ENCODE data around the gene BANF2.
A peak's percentile ranks its signal among the peaks of the same experiment; 100 is the strongest.
"Not testable (repeated sequence)": the region's sequence is repeated elsewhere in the genome, so short reads cannot be mapped to it uniquely, and the experiment has no call there.

BANF2 gene

DNA sequence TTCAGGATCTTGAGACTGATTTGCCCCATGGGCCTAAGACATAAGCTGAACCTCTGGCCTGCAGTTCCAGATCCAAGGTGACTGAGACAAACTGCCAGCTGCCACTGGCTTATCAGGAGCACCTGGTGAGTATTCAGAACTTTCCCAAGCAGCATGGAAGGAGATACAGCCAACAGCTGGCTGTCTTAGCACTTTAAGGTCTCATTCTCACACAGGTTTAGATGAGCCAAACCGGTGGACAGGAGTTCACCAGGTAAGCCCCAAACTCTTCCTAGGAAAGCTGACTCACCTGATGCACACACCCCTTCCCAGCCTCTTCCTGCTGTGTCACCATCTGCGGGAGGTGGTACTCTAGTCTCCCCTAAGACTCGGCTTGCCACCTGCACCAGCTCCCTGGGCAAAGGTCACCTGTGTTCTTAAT is at the start of gene BANF2:
Gene BANF2 (plus strand): TSS at position 36 of the 421 bp plus-strand sequence. CDS start 25,060 bp downstream, outside the sequence.
- no peak for DNase-seq

DNA sequence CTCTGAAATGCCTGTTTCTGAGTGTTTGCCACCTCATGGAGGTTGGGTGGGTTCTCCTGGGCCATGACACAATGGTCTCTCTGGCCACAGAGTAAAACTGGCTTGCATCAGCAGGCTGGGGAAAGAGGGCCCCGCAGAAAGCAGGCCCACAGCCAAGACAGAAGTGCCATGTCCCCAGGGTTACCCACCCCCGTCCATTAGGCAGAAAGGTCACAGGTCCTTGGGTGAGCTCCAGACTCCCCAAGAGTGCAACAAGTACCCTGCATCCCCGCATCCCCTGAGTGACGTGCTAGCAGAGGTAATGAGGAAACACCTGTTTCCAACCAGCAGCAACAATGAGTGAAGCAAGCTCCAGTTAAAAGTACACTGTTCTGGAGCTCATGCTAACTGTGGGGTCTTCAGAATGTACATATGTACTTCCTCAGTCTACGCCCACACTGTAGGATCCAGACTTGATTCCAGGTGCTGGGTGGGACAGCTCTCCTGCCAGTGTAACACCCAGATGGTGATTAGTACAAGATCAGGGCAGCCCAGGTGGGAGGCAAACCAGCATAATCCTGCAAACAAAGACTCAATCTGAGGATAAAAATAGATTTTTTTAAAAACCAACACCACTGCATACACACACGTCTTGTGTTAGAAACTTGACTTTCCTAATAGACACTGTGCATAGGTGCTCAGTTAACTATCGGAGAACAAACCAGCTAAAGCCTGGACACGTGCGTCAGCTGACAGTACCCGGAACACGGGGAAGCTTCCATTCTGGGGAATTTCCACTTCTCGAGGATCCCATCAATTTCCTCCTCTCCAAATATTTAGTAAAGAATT is 49.3 kb upstream of the BANF2 start:
- no peak for DNase-seq

DNA sequence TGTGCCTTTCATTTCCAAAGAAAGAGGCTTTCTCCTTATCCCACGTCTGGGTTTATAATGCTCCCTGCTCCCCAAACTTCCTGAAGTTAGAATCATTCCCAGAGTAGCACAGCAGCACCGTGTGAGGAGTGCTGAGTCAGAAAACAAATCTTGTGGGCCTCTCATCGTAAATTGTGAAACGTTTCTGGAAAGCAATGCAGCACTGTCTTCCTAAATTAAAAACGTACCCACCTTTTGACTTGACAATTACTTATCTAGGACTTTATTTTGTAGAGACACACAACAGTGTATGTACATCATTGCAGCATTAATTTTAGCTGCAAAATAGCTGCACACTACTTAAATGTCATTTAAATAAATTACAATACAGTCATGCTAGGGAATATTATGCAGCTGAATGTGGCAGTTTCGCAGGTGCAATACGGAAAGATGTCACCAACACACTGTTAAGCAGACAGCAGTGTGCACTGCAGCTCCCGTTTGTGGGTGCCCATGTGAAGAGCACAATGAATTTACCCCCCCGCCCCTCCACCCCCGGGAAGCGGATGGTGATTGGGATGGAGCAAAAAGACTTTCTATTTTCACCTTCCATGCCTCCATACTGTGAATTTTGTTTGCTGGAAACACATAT is 48.5 kb upstream of the BANF2 start:
- no peak for DNase-seq

DNA sequence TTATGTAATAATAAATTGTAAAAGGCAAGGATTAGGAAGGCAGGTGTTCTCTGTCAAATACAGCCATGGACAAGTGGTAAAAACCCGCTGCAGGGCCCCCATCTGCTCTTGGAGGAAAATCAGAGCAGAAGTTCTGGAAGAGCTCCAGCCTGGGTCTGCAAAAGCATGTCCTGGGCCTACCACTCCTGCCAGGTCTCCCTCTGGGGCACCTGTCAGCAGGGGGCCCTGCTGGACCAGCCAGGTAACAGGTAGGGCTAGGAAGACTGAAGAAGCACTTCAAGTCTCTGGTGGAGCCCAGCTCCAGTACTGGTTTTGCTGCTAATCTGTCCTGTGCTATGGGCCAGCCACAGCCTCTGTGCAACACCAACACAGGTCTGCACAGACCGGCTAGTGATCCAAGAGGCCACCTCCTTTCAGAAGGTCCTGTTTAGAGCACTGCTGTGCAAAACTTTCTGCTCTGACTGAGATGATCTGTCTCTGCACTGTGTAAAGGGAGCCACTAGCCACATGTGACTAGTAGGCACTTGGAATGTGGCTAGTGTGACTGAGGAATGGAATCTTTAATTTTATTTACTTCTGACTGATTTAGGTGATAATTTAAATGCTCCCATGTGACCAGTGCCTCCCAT is 47.9 kb upstream of the BANF2 start:
- no peak for DNase-seq

DNA sequence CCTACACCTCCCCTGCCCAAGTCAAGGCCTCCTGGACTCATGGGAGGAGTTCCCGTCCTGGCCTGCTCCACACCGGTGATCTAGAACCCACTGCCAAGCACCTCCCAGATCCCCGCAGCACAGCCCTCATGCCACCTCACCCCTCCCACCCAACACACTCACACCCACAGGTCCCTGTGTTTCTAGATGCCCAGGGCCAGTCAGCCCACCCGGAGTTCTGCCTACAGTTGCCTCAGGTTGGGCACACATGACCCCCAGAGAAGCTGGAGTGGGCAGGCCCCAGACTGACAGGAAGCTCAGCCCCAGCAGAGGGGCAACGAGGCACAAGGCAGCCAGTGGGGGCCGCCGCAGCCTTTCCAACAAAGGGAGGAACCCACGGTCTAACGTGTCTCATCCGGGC is 47.4 kb upstream of the BANF2 start:
- no peak for DNase-seq

DNA sequence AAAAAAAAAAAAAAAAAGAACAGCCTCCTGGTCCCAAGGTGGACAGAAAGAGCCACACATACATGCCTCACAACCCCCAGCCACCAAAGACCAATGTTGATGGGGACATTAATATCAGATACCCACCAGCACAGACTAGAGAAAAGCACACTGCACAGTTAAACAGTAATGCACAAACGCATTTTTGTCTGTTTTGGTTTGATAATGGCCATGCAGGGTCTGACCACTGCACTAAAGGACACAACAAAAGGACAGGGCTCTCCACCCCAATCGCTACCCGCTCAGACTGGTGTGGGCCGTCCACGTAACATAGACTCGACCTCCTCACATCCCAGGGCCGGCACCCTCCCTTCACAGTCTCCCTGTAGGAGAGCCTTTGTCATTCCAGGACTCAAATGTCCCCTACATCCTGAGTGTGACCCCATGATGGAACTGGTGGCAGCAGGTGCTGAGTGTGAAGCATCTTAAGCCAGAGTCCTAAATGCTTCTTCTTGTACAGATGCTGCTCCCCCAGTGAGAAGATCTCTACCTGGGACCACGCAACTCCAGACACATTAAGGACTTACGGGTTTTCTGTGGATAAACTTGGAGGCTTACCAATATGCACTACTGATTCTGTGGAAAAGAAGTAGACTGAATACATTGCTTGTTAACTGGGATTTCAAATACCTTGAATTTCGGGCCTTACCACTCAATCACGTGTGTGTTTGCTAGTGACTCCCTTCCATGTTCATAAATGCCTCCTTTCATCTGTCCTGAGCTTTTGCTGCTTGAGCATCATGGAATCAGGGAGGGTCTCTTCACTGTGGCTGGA is 45.7 kb upstream of the BANF2 start:
- no peak for DNase-seq

DNA sequence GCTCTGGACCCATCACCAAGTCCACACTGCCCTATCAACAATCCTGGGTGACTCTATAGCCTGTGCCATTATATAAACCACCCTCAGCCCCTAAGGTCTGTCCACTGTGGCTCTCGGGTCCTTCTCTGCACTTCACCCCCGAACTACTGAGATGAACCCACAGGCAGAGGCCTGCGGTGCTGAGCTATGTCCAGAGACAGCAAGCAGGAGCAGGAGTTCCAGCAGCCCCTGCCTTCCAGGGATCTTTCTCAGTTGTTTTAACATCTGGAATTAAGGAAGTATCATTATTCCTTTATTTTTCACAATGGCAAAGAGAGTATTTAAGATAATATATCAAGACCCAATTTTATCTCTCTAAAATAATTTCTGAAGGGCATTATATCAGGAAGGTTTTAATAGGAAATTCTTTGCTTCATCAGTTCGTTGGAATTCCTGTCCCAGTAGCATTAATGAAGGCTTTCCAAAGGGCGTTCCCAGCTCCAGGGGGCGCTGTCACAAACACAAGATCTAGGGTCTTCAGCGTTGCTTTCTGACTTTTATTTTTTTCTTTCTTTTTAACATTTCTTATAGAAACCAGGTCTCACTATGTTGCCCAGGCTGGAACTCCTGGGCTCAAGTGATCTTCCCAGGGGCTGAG is 45.0 kb upstream of the BANF2 start:
- DNase-seq, result peak; percentile 40

DNA sequence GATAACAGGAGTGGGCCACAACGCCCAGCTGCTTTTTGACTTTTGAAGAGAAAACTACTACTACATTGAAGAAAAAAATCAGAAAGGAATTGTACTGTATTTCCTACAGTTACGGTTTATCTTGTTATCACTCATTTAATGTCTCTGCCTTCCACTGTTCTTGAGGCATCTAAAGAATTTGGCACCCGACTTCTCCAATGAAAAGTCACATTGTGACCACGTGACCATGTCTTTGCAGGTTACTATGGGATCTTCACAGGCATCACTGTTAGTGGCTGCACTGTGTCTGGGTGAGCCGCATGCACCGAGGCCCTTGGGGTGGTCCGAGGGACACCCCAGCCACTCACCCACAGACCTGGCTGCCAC is 44.5 kb upstream of the BANF2 start:
- no peak for DNase-seq

DNA sequence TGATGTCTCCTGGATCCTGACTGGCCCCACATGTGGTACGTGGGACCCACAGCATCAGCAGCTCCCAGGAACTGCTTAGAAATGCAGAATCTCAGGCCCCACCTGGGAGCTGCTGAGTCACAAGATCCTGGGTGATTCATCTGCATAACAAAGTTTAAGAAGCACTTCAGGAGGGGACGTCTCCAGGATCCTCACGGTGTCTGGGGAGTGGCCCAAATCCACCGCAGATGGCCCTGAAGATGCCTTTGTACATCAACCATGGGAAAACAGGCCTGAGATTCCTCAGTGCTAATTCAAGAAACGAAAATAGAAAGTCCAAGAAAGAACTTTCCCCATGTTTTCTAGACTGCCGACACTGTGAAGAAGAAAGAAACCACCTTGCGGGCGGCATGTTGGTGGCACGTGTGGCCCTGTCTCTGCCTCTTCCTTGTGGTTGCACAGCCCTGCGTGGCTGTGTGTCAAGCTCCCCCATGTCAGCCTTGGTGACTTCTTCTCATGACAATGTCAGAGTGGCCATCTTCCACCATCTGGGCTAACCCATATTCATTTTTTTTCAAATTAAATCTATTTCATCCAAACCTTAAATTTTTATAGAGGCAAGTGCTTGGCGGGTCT is 43.8 kb upstream of the BANF2 start:
- DNase-seq, result no peak

DNA sequence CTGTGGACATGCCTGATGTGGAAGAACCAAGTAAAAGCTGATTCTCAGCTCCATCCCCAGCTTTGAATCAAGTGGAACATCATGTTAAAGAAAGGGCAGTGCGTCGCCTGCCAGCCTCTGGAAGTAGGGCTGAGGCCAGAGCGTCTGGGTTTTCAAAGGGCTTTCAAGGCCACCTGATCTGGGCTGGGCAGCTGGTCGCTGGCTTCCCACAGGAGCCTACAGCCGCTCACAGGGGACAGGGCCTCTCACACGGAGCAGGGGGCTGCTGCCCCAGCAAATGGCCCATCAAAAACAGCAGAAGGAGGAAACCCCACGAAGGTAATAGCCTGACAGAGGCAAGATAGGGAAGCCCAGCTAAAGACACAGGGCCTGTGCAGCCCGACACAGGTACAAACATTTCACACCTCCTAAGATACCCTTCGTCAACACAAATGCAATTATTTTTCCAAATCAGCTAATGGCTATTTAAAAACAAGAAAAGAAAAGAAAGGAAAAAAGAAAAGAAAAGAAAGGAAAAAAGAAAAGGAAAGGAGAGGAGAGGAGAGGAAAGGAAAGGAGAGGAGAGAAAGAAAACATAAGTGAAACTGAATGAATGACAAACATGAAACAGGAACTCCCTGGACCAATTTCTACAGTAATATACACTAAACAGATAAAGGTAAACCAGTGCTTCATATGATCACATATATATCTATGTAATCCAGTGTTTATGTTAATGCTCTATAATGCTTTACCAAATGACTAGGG is 42.5 kb upstream of the BANF2 start:
- no peak for DNase-seq

DNA sequence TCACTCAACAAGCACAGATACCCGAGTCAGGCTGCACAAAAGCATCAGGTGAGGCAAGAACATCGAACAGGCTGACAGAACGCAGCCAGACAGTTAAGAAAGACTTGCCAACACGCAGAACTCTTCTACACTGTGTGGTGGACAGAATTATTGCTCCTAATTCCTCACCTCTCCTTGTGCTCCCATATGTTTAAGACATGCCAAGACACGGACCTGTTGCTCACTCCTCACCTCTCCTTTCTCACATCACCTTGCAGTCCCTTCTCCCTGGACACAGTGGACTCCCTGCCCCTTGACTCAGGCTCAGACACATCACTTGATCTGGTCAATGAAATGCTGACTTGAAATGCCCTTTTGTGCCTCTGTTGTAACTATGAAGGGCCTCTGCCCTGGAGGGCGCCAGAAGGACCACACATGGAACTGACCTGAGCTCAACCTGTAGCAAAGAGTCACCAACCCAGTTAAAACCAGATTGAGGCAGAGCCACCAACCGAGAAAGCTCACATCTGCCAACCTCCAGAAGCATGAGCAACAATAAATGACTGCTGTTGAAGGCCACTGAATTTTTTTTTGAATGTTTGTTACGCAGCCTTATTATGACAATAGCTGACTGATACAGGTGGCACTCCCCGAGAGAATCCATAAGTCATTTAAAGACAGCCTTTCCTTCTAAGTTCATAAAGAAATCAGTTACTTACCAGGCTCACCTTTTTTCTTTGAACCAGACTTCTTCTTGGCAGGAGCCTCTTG is 41.7 kb upstream of the BANF2 start:
- no peak for DNase-seq

DNA sequence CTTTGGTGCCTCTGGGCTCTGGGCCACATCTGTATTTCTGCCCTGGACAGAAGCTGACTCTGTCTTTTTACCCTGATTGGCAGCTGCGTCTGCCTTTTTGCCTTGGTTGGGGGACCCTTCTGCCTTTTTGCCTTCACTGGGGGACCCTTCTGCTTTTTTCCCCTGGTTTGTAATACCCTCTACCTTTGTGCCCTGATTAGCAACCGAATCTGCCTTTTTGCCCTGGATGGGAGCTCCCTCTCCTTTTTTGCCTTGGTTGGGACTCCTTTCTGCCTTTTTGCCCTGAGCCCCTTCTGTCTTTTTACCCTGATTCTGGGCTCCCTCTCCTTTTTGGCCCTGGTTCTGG is 41.1 kb upstream of the BANF2 start:
- no peak for DNase-seq

DNA sequence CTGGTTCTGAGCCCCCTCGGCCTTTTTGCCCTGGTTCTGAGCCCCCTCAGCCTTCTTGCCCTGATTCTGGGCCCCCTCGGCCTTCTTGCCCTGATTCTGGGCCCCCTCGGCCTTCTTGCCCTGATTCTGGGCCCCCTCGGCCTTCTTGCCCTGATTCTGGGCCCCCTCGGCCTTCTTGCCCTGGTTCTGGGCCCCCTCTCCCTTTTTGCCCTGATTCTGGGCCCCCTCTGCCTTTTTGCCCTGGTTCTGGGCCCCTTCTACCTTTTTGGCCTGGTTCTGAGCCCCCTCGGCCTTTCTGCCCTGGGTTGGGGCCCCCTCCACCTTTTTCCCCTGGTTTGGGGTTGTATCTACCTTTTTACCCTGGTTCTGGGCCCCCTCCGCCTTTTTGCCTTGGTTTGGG is 40.4 kb upstream of the BANF2 start:
- not testable (repeated sequence) for DNase-seq

DNA sequence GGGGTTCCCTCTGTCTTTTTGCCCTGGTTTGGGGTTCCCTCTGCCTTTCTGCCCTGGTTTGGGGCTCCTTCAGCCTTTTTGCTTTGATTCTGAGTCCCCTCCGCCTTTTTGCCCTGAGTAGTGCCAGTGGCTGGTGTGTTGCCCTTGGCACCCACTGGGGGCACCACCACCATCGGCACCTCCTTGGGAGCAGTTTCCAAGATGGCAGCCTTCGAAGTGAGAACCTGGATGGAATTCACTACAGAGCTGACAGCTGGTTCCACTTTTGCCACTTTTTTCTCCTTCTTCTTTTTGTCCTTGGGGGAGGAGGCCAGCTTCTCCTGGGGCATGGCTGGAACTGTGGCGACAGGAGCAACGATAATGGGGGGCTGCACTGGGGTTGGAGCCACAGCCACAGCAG is 40.0 kb upstream of the BANF2 start:
- no peak for DNase-seq

DNA sequence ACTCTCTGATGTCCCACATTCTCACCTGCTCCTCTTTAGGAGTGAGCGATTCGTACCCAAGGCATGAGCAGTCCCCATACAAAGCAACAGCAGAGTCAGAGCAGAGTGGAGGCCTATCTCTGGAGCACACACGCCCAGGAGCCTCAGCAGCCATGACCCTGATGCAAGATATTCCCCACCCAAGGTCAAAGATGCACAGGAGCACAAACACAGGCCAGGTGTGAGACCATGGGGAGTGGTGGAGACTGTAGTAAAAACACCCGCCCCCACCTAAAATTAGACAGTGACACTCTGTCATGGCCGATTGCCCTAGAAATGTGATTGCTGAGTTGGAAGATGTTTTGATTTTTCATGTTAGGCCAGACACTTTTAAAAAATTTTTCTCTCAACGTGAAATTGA is 39.1 kb upstream of the BANF2 start:
- DNase-seq, result no peak

DNA sequence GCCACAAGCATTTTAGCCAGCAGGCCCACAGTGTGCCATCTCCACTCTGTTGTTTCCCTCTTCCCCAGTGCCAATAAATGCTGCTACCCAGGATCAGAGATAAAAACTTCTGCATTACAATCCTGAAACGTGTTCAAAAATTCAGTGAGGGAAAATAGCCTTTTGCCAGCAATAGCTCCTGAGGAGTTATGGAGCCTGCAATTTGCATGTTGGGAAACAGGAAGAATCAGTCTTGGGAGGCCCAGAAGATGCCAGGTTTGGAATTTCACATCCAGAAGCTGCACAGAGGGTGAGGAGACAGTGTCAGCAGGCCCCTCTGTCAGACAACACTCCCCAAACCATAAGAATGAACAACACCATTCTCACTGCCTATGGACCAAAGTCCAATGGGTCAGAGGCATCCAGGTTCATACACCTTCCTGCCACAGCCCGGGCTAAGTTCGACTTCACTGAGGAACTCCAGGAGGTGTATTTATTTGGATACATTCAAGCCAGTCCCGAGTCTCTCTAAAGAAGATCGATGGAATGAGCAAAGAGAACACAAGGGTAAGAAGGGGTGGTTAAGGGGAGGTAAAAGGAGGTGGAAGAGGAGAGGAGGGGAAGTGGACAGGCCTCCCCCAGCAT is 38.5 kb upstream of the BANF2 start:
- no peak for DNase-seq

DNA sequence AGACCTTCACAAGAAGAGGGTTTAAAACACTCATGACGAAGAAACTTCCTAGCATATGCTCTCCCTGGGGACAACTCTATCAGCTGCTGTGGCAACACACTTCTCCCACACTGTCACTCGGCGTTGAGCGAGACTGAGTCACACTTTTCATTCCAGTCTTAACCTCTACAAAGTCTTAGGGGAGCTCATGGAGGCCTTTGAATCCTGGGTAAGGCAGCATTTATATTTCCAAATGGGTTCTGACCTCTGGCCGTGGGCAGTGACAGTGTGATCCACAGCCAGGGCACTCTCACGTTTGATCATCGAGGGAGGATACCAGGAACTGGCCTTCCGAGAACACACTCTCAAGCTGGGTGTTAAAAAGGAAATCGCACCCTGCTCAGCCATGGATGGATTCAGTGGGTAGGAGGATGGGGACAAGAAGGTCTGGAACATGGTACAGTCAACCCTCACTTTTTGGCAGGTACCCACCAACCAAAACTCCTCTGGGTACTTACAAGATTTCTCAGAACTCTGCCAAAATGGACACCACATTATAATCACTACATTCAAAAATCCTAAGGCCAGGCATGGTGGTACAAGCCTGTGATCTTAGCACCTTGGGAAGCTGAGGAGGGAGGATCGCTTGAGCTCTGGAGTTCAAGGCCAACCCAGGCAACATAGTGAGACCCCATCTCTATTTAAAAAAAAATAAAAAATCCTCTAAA is 37.3 kb upstream of the BANF2 start:
- DNase-seq, result peak; percentile 47

DNA sequence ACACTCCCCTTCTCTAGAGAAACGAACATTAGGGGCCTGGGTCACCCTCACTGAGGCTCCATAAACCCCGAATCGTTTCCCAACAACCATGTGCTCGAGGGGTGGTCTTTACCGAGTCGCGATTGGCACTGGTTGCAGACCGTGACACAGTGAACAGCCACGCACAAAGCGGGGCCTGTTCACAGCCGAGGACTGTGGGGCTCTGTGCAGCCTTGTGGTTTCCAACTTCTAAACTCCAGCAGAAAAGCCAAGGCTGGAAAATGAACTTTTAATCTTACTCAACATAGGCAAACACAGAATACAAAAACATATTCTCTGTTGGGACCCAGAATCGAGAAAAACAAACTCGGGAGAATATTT is 36.7 kb upstream of the BANF2 start:
- no peak for DNase-seq

DNA sequence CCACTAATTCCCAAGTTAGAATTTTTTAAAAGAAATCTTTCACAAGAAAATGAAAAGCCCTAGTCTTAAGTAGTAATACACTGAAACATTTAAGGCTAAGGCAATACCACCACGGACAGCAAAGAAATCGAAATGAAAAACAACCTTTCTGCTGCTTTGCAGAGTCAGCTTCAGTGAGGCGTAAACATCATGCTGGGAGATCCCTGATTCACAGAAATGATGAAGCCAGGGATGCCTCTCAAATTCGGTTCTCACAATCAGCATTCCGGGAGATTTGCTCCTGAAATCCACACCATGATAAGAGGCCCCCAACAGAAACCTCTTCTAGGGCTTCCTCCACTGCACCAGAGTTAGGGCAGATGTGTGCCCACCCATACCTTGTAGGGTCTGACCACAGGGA is 36.3 kb upstream of the BANF2 start:
- DNase-seq, result no peak

Data from stimulated activated CD8-positive, alpha-beta memory T cell treated with anti-CD3 and anti-CD28 coated beads, Interleukin-4, amount 100 ng/mL, for 48 hours (primary cell).